Uterus (tissue), 2 donors: ENCODE results near the gene SHC1.

Experiments used
- CTCF ChIP-seq, 4 experiments: fragments of 200-600 bp in 2 of 4; fragments of 450-650 bp in 2 of 4; sonication (generic) in 2 of 4; IDR thresholded peaks; one replicate each; pipeline ENCODE4 v1.5.1; 2016 to 2019; ENCODE audit warnings: antibody characterized with exemption in 4 of 4, mild to moderate bottlenecking in 2 of 4, moderate library complexity in 1 of 4
- POLR2A ChIP-seq, 2 donors: fragments of 450-650 bp; IDR thresholded peaks; one replicate each; pipeline ENCODE4 v1.6.1; 2016; ENCODE audit warnings: antibody characterized with exemption in 2 of 2, mild to moderate bottlenecking in 1 of 2, moderate library complexity in 1 of 2

- TF ChIP-seq CTCF (IDR thresholded peaks at IDR 0.05) (no peak), POLR2A (IDR thresholded peaks at IDR 0.05) (no peak)
These were observed 591 bp downstream of the SHC1 start for GRCh38 chr1:154969860-154970452.
